A204.1 (cell line): ENCODE measurements around the gene STAT4.
A peak's percentile ranks its signal among the peaks of the same experiment; 100 is the strongest.

Experiments used
- FAIRE-seq: peaks from 2 replicates; lab custom pipeline; 2012; peaks lifted over from hg19 to GRCh38; lab: Jason Lieb, UNC

STAT4 gene

DNA sequence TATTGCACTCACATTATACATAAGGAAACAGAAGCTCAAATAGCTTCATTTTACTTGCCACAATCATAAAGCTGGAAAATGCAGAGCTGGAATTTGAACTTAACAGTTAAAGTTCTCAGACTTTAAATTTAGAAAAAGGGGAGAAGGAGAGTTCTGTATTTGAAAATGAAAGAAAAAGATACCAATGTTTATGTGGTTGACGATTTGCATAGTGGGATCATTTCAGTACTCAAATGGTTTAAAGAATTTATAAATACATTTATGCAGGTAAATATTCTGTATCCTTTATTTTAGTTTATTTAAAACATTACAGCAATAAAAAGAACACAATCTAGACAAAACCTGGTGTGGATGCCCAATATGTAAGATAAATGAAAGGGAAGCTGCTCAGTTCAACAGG is 25.5 kb upstream of the STAT4 start:
- FAIRE-seq, result no peak

DNA sequence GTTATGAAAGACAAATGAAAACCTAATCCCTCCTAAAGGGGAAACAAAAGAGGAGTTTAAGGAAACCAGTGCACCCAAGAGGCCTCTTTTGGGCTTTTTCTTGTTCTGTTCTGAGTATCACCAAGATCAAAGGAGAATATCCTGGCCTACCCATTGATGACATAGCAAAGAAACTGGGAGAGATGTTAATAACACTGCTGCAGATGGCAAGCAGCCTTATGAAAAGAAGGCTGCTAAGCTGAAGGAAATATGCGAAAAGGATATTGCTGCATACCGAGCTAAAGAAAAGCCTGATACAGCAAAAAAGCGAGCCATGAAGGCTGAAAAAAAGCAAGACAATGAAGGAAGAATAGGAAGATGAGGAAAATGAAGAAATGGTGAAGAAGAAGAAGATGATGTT is 23.6 kb upstream of the STAT4 start:
- no peak for FAIRE-seq

DNA sequence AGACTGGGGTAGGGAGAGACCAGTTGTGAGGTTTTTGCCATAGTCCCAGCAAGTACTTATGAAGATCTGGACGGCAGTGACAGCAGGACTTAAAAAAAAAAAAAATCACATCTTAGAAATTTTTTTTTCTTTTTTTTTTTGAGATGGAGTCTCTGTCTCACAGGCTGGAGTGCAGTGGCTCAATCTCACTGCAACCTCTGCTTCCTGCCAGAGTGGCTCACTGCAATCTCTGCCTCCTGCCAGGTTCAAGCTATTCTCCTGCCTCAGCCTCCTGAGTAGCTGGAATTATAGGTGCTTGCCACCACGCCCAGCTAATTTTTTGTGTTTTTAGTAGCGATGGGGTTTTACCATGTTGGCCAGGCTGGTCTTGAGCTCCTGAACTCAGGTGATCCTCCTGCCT is 22.4 kb upstream of the STAT4 start:
- no peak for FAIRE-seq

DNA sequence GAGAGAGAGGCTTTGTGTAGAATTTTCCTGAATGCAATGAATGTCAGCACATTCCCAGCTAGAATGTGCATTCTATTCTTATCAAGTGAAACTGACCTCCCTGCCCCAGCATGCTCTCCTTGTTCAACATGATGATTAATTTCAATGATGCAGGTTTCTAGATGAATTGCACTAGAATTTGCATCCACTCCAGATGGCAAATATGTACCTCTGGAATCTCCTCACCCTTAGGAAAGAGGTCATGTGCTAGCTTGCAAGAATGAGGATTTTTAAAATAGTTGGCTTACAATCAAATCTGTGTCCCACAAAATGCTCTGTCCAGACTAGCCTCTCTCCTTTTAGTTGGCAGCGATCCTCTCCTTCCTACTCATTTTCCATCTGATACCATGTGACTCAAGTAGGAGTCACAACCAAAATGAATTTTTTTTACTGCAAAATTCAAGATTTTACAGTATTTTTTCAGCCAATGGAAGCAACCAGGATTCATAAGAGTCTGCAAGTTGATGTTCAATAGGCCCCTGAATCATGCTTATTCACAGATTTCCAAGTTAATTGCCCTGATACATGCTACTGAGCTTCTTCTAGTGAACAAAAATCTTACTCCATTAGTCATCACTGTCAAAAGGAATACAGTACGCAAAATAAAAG is 21.0 kb upstream of the STAT4 start:
- FAIRE-seq, result no peak

- FAIRE-seq, result no peak
These were observed 20.5 kb upstream of the STAT4 start for GRCh38 chr2:191171286-191171685.

- no peak for FAIRE-seq
These were observed 20.0 kb upstream of the STAT4 start for GRCh38 chr2:191170773-191171172.

DNA sequence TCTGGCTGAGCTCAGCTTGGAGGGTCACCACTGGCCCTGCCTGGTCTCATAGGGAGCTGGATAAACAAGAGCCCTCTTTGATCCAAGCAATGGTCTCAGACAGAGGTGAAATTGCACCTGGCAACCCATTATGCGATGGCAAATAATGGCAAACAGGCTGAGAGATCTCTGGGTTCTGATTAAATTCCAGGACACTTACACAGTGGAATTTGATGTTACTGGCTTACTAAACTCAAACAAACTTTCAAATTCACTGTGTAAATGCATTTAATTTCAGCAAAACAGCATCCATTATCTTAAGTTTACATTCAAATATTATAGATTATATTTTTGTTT is 19.5 kb upstream of the STAT4 start:
- FAIRE-seq, result no peak

DNA sequence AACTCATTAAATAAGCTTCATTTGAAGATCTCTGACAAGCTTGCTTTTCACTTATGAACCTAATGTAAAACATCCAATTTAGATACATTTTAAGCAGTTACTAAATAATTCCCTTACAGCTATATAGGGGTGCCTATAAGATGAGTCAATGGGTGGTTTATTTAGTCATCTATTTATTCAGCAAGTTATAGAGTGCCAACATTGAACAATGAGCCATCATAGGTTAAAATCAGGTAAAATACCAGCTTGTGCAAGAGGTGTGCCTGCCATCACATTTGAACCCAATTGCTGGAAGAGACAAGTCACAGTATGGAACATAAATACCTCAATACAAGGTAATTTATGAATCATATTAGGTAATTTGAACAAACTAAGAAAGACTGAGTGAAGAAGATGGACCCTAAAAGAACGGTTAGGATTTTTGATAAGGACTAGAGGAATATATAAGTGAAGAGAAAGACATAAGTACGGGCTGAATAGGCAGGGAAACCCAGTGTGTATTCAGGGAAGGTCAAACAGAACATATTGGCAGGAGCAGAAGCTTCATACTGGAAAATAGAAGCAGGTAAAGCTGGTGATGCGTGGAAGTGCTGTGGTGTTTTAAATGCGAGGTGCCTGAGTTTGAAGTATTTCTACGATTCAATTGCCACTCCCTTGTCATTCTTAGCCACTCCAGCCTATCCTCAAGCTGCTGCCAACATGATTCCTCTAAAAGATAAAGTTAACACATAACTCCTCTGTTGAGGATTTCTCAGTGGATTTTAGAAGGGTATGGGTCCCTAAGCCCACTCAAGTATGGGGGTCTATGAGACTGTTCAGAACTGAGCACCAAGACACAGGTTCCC is 18.9 kb upstream of the STAT4 start:
- FAIRE-seq, result no peak

DNA sequence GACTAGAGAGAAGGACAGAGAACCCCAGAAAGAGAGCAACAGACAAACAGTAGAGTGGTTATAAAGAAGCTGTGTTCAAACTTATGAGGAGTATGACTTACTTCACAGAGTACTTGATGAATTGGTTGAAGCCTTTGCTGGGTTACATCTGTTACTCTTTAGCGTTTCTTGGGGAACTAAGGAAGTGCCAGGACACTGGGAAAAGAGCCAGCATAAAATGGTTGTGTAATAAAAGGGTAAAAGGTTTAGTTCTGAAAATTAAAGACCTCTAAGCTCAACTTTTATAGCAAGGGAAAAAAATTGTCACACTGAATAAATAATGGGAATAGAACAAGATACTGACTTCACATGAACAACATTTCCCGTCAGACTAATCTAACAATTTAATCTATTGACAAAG is 17.0 kb upstream of the STAT4 start:
- no peak for FAIRE-seq

DNA sequence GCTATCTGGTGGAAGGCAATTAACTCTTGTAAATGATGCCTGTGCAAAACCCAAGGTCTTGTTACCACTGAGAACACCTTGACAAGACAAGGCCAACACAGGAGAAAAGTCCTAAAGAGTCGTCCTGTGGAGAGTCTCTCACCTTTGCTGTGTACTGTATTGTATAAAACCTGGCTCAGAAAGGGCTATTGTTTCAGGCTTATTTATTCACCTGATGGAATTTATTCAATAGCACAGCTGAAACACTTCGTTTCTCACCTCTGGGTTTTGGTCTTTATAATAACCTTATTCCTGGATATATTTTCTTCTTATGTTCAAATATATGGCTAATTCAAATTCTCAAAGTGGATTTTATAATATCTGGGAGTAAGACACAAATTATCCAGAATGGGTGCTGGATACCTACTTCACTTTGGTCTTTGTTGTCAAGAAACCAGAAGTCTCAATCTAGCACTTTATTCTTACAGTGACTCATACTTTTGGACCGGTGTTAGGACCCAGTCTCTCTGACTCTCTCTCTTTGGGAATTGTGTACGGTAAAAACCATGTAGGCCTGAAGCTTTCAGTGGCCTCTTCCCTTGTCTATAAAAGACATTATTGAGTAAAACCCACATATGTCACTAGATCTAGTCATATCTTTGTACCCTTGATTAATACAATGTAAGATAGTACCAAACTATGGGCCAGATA is 16.1 kb upstream of the STAT4 start:
- FAIRE-seq, result no peak

DNA sequence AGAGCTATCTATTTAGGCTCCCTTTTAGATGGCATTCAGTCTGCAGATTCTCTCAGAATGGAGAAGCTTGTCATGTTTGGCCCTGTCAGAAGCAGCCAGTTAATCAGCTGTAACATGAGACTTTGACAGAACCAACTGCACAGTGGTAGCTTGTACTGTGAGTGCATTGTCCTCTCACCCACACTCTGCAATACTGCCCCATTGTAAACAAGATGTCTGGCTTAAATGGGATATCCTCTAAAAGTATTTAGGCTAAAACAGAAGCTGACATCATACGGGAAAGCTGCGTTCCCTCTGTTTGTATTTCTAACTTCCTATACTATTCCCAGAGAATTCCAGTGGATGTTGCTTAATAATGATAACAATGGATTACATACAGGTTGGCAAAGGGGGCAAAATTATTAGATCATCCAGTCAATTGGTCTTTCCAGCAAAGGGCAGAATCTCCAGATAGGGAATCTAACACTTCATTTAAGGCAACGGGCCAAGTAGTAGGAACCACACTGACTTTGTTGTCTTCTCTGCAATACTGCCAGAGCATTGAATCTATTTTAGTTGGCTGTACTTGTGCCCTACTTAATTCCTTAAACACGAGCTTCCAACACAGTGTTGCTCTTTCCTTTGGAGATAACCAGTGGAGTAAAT is 15.4 kb upstream of the STAT4 start:
- no peak for FAIRE-seq

DNA sequence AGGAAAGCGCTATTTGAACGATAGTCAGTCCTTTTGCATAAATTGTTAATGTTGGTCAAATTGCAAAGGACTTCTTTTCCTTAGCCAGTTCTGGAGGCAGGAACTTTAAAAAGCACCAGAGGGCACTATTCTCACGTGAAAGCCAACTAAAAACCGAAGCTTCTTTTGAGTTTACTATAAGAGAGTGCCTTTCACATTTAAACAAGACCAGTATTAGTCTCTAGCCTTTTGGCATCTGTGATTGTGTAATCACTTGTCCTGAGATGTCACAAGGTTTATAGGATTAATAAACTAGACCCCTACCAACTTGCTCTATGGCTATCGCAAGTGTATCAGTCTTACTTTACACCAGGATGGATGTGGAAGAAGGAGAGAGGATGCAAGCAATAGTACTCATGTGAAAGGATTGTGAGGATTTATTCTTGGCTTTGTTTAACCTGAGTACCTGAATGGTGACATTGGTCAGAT is 14.4 kb upstream of the STAT4 start:
- peak; percentile 61 for FAIRE-seq

DNA sequence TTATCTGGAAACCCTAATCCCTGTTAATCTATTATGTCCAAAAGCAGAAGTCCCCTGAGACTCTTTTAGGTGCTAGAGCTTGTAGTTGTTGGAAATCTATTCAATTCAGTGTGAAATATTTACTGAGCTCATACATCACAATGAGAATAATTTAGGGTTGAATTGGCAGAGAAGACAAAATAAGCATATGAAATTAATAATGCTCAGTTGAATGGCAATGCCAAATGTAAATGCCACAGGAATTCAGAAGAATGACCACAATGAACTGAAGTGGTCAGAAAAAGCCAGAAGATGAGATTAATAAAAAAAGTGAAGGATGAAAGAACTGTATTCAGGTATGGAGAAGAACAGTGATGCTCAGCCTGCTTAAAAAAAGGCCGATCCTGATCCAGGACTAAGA is 8.0 kb upstream of the STAT4 start:
- FAIRE-seq, result no peak

- no peak for FAIRE-seq
These were observed 7.4 kb upstream of the STAT4 start for GRCh38 chr2:191158193-191158592.

DNA sequence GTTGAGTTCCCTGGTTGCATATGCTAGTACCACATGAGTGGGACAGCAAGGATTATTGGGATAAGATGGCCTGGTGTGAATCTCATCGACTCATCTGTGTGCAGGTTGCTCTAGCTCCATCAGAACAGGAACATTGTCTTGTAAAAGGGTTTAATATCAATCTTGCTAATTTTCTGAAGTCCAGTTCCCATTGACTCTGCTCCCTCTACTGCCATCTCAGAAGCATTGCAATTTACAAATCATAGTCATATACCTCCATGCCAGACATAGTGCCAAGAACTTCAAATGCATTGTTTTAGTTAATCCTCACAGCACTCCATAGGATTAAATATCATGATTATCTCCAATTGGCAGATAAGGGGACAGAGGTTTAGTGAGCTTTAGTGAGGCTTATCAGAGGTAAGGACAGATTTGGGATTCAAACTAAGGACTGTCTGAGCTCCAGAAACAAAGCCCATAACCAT is 4.8 kb upstream of the STAT4 start:
- FAIRE-seq, result peak; percentile 63

GRCh38 chr2:191153716-191154115 is 2.9 kb upstream of the STAT4 start:
- FAIRE-seq, result no peak

GRCh38 chr2:191152482-191153240 is 1.9 kb upstream of the STAT4 start:
- no peak for FAIRE-seq

DNA sequence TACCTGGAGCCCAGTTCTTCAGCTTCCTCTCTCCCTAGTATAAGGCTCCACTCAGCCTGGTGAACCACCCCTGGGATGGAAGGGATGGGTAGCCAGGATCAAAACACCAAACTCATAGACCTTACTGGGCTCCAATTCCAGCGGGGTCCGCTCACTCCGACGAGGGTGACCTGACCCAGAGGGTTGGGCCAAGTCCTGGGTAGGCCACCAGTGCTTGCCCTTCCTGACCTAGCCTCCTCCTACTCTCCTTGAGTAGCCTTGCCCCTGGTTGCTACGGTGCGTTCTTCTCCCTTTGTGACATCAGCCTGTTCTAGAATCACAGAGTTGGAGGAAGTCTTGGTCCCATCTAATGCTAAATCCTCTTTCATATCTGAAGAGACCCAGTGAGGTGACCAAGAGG is 537 bp upstream of the STAT4 start:
- FAIRE-seq, result no peak

- no peak for FAIRE-seq
These were observed 579 bp downstream of the STAT4 start for GRCh38 chr2:191150230-191150599.

DNA sequence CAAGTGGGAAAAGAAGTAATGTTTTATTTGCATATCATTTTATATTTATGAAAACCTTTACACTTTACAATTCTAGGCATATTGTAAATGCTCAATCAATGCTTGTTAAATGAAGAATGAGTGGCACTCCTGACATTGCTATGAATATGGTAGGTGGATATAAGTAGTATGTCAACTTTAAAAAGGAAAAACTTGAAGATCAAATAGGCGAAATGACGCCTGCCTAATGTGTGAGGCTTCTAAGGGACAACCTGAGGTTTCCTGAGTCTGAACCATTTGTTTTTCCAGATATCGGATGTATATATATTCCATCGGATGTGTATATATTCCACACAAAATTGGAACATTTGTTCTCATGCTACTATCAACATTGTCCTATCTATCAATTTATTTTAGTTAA is 1.4 kb downstream of the STAT4 start:
- no peak for FAIRE-seq

DNA sequence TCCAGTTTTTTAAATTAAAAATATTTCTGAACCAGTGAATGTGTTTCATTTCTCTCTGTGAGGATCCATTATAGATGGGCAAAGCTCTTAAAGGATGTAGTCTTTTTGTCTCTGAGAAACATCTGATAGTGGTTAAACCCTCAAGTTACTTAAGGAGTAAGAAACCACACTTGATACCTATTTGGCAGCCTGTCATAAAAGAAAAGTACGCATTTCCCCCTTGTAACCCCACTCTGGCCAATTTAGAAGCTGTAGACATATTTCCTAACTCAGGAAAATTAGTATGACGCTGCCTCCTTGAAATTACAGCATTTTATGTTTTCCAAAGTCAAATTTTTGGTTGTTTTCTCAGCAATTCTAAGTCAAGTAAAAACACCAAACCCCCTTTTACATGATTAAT is 2.0 kb downstream of the STAT4 start:
- no peak for FAIRE-seq

DNA sequence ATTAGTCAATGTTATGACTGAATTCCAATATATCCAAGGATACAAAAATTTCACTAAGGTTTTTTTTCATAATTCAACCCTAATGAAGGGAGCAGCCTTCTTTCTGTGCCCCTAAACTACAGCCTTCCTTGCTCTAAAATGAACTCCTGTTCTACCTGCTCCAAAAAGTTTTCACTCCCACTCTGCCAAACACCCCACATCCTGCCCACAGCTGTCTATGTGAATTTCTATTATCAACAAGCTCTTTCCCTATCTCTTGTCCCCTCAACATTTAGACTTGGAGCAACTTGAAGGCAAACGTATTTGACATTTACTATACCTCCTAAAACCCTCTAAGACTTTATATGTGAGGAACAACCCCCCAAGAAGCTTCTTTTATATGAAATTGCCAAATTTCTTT is 2.5 kb downstream of the STAT4 start:
- no peak for FAIRE-seq
